GM19468 (cell line): ENCODE results near the gene PIK3CB.
A peak's percentile ranks its signal among the peaks of the same experiment; 100 is the strongest.
"Not testable (repeated sequence)": the region's sequence is repeated elsewhere in the genome, so short reads cannot be mapped to it uniquely, and the experiment has no call there.

ENCODE experiments used
- ATAC-seq: cut with Tn5 transposase; IDR thresholded peaks from one replicate; pipeline ENCODE4 v1.9.1; 2021; ENCODE audit warnings: mild to moderate bottlenecking, moderate library complexity, moderate number of reproducible peaks; ENCODE audit not compliant: unreplicated experiment; ENCODE audit errors: extremely low read depth

PIK3CB gene

GRCh38 chr3:138690036-138690435, 144.7 kb downstream of the PIK3CB start:
- no peak for ATAC-seq

- ATAC-seq, result no peak
Measured at GRCh38 chr3:138688871-138689299, 145.8 kb downstream of the PIK3CB start.

- ATAC-seq, result no peak
Measured at GRCh38 chr3:138687236-138687635, 147.5 kb downstream of the PIK3CB start.

- peak; percentile 95 for ATAC-seq
Measured at GRCh38 chr3:138686771-138687221, 147.9 kb downstream of the PIK3CB start.

GRCh38 chr3:138684396-138684795, 150.3 kb downstream of the PIK3CB start:
- ATAC-seq, result no peak

GRCh38 chr3:138682648-138683047, 152.1 kb downstream of the PIK3CB start:
- no peak for ATAC-seq

- no peak for ATAC-seq
Measured at GRCh38 chr3:138681463-138682220, 153.1 kb downstream of the PIK3CB start.

GRCh38 chr3:138680974-138681373, 153.8 kb downstream of the PIK3CB start:
- not testable (repeated sequence) for ATAC-seq

GRCh38 chr3:138678874-138679392, 155.8 kb downstream of the PIK3CB start:
- ATAC-seq, result no peak

- ATAC-seq, result no peak
Measured at GRCh38 chr3:138678086-138678485, 156.6 kb downstream of the PIK3CB start.

- ATAC-seq, result no peak
Measured at GRCh38 chr3:138675393-138675792, 159.3 kb downstream of the PIK3CB start.

- ATAC-seq, result no peak
Measured at GRCh38 chr3:138673641-138674530, 160.8 kb downstream of the PIK3CB start.

GRCh38 chr3:138670407-138670806, 164.3 kb downstream of the PIK3CB start:
- no peak for ATAC-seq

- no peak for ATAC-seq
Measured at GRCh38 chr3:138668107-138668506, 166.6 kb downstream of the PIK3CB start.

- ATAC-seq, result no peak
Measured at GRCh38 chr3:138657508-138657907, 177.2 kb downstream of the PIK3CB start.

- no peak for ATAC-seq
Measured at GRCh38 chr3:138653567-138653966, 181.2 kb downstream of the PIK3CB start.

- no peak for ATAC-seq
Measured at GRCh38 chr3:138649134-138649533, 185.6 kb downstream of the PIK3CB start.

GRCh38 chr3:138646513-138646912, 188.2 kb downstream of the PIK3CB start:
- ATAC-seq, result no peak

- ATAC-seq, result no peak
Measured at GRCh38 chr3:138646008-138646407, 188.7 kb downstream of the PIK3CB start.

GRCh38 chr3:138642927-138643253, 191.8 kb downstream of the PIK3CB start:
- no peak for ATAC-seq
